Measurements from ENCODE around the gene RASA4B. TPM values are rescaled to one million over a fixed set of nuclear protein-coding genes. Genes with fewer than 3 reads are reported as not detected.
"Not testable (repeated sequence)": the region's sequence is repeated elsewhere in the genome, so short reads cannot be mapped to it uniquely, and the experiment has no call there.

RASA4B gene
- total RNA-seq, 2 experiments from 2014 or later, result 8.7 to 9.6 TPM

DNA sequence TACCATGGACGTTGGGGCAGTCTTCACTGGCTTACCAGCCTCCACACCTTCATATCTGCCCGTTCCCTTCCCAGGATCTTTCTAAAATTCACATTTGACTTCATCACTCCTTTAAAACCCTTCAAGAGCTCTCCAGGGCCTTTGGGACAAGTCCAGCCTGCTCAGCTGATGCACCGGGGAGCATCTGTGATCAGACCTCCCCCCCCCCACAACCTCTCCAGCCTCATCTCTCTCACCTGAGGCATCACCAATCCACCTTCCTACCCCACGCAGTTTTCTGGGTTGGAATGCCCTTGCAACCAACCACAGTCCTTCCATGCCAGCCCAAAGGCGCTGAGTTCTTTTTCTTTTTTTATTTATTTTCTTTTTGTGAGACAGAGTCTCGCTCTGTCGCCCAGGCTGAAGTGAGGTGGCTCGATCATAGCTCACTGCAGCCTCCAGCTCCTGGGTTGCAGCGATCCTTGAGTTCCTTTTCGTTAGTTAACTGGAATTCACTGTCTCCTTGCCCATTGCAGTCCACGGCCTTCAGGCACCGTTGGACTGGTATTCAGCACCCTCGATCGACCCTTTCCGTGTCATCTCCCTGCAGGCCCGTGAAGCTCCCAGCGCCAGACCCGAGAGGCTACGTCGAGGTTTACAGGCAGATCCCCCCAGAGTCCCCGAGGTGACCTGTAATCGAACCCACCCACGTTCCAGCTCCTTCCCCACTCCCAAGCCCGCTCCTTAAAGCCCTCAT is 53.6 kb downstream of the RASA4B start:
- ChIA-PET CTCF (interaction anchor here (0.7 to 3.9 kb wide), 7 partner anchors 14 to 59 kb away, joined by 3 to 22 read pairs (median 3); no protein-coding TSS in a partner anchor), POLR2A (interaction anchor here (1.0 to 3.0 kb wide), 6 partner anchors 10 to 49 kb away, joined by 4 to 18 read pairs (median 6); no protein-coding TSS in a partner anchor)
- Mint-ChIP-seq H3K4me1 (peaks cover 29% of the 10 kb centered on the region), H3K27ac (peak overlapping the region; percentile 80), H3K9me3 (no peaks in the 10 kb centered on the region), H3K36me3 (ENCODE audit: low read depth) (peaks cover 9% of the 10 kb centered on the region), H3K27me3 (no peaks in the 10 kb centered on the region), H3K4me3 (peak overlapping the region; percentile 96)
- DNase-seq, result no peak

GRCh38 chr7:102460467-102460866 is 57.1 kb downstream of the RASA4B start:
- Mint-ChIP-seq H3K9me3 (no peaks in the 10 kb centered on the region), H3K4me1 (peaks cover 16% of the 10 kb centered on the region), H3K27ac (no peak overlapping the region), H3K27me3 (no peaks in the 10 kb centered on the region), H3K4me3 (no peak overlapping the region), H3K36me3 (ENCODE audit: low read depth) (peaks cover 11% of the 10 kb centered on the region)
- DNase-seq, result no peak
- POLR2A ChIA-PET, result no interaction called here
- CTCF ChIA-PET, result interaction anchor here (0.6 kb wide), 1 partner anchor 133 kb away, joined by 3 read pairs; no protein-coding TSS in a partner anchor

GRCh38 chr7:102459221-102459844 is 58.2 kb downstream of the RASA4B start:
- ChIA-PET CTCF (interaction anchor here (1.7 kb wide), 1 partner anchor 55 kb away, joined by 6 read pairs; no protein-coding TSS in a partner anchor), POLR2A (no interaction called here)
- no peaks in the 10 kb centered on the region for H3K9me3 Mint-ChIP-seq
- no peaks in the 10 kb centered on the region for H3K27me3 Mint-ChIP-seq
- no peak overlapping the region for H3K27ac Mint-ChIP-seq
- H3K36me3 Mint-ChIP-seq (ENCODE audit: low read depth), result peaks cover 11% of the 10 kb centered on the region
- peaks cover 15% of the 10 kb centered on the region for H3K4me1 Mint-ChIP-seq
- no peak overlapping the region for H3K4me3 Mint-ChIP-seq
- no peak for DNase-seq

DNA sequence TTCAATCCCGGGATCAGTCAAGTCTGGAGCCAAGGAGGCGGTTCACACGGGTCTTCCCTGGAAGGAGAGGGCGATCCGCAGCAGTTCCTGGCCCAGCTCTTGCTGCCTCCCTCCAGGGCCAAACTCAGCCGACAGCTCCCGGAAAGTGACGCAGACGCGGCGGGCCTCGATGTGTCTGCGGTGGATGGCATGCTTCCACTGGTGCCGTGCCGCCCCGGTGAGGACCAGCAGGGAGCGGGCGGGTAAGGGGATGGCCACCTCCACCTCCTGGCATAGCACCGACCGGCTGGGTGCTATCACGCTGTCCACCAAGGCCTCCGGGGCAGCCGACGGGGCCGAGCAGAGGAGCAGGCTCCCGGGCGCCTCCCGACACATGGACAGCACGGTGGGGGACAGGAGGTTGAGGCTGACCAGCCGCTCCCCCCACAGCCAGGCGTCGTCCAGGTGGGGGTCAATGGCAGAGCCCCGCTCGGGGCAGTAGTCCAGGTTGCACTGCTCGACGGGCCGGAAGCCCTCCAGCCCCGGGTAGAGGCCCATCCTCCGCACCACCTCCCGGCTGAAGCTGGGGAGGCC is 60.1 kb downstream of the RASA4B start:
- DNase-seq, result no peak
- H3K4me1 Mint-ChIP-seq, result peaks cover 3% of the 10 kb centered on the region
- CTCF ChIA-PET, result interaction anchor here (1.1 kb wide), 1 partner anchor 53 kb away, joined by 3 read pairs; no protein-coding TSS in a partner anchor
- no peaks in the 10 kb centered on the region for H3K9me3 Mint-ChIP-seq
- H3K27ac Mint-ChIP-seq, result no peak overlapping the region
- POLR2A ChIA-PET, result interaction anchor here (1.3 to 1.9 kb wide), 2 partner anchors 31 to 46 kb away, joined by 3 to 5 read pairs; no protein-coding TSS in a partner anchor
- H3K4me3 Mint-ChIP-seq, result no peak overlapping the region
- H3K27me3 Mint-ChIP-seq, result no peaks in the 10 kb centered on the region
- peaks cover 11% of the 10 kb centered on the region for H3K36me3 Mint-ChIP-seq (ENCODE audit: low read depth)

GRCh38 chr7:102456327-102456726 is 61.2 kb downstream of the RASA4B start:
- Mint-ChIP-seq H3K36me3 (ENCODE audit: low read depth) (peaks cover 11% of the 10 kb centered on the region), H3K27ac (no peak overlapping the region), H3K27me3 (no peaks in the 10 kb centered on the region), H3K4me1 (peaks cover 3% of the 10 kb centered on the region), H3K9me3 (no peaks in the 10 kb centered on the region), H3K4me3 (no peak overlapping the region)
- ChIA-PET CTCF (interaction anchor here (0.8 to 0.9 kb wide), 2 partner anchors 22 to 44 kb away, joined by 3 to 4 read pairs; no protein-coding TSS in a partner anchor), POLR2A (interaction anchor here (1.0 to 1.9 kb wide), 4 partner anchors 29 to 59 kb away, joined by 3 to 5 read pairs (median 4); no protein-coding TSS in a partner anchor)
- DNase-seq, result no peak

- H3K36me3 Mint-ChIP-seq (ENCODE audit: low read depth), result peaks cover 8% of the 10 kb centered on the region
- no peak overlapping the region for H3K27ac Mint-ChIP-seq
- no peaks in the 10 kb centered on the region for H3K9me3 Mint-ChIP-seq
- DNase-seq, result no peak
- no peaks in the 10 kb centered on the region for H3K27me3 Mint-ChIP-seq
- H3K4me1 Mint-ChIP-seq, result peaks cover under 1% of the 10 kb centered on the region
- POLR2A ChIA-PET, result interaction anchor here (1.0 to 1.4 kb wide), 2 partner anchors 51 to 59 kb away, joined by 3 to 5 read pairs; no protein-coding TSS in a partner anchor
- no peak overlapping the region for H3K4me3 Mint-ChIP-seq
- CTCF ChIA-PET, result no interaction called here
These were observed 62.0 kb downstream of the RASA4B start for GRCh38 chr7:102455596-102455995.

GRCh38 chr7:102454932-102455331 is 62.6 kb downstream of the RASA4B start:
- POLR2A ChIA-PET, result interaction anchor here (1.2 kb wide), 1 partner anchor 9 kb away, joined by 4 read pairs; no protein-coding TSS in a partner anchor
- H3K27ac Mint-ChIP-seq, H3K4me1 Mint-ChIP-seq, H3K27me3 Mint-ChIP-seq, DNase-seq, H3K4me3 Mint-ChIP-seq, H3K9me3 Mint-ChIP-seq, CTCF ChIA-PET: not testable (repeated sequence)
- H3K36me3 Mint-ChIP-seq (ENCODE audit: low read depth), result peaks cover 11% of the 10 kb centered on the region

DNA sequence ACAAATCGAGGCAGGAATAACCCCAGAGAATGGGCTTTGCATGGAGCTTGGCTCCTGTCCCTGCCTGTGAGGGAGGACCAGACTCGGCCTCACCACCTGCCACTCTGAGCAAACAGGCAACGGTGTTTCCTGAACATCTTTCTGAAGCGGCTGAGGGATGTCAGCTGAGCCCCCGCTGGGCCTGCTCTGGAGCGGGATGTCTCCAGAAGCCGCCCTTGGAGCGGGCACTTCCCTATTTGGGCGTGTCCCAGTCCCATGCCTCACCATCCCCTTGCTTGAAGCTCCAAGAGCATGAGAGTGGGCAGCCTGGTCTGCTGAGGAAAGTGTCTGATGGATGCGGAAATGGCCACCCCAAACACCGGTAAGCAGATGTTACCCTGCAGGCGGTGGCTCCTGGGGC is 63.1 kb downstream of the RASA4B start:
- CTCF ChIA-PET, result no interaction called here
- no peak overlapping the region for H3K27ac Mint-ChIP-seq
- no peaks in the 10 kb centered on the region for H3K9me3 Mint-ChIP-seq
- no peak for DNase-seq
- H3K4me3 Mint-ChIP-seq, result no peak overlapping the region
- peaks cover 11% of the 10 kb centered on the region for H3K36me3 Mint-ChIP-seq (ENCODE audit: low read depth)
- no peaks in the 10 kb centered on the region for H3K4me1 Mint-ChIP-seq
- H3K27me3 Mint-ChIP-seq, result no peaks in the 10 kb centered on the region
- POLR2A ChIA-PET, result interaction anchor here (1.2 kb wide), 2 partner anchors 9 to 15 kb away, joined by 3 to 4 read pairs; no protein-coding TSS in a partner anchor

DNA sequence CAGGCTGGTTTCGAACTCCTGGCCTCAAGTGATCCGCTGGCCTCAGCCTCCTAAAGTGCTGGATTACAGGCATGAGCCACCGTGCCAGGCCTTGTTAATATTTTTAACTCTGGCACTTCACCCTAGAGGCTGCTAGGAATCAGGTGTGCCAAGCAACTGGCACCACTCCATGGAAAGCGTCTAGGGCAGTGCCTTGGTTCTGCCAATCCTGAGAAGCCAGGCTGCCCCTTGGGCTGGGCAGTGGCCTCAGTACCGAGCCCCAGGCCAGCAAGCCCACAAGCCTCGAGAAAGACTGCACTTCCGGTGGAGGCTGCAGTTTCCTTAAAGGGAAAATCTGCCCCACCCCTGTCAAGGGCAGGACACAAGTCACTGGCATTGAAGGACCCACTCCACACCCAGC is 64.3 kb downstream of the RASA4B start:
- Mint-ChIP-seq H3K9me3 (no peaks in the 10 kb centered on the region), H3K27me3 (no peaks in the 10 kb centered on the region), H3K36me3 (ENCODE audit: low read depth) (peaks cover 16% of the 10 kb centered on the region), H3K4me1 (no peaks in the 10 kb centered on the region), H3K27ac (no peak overlapping the region), H3K4me3 (no peak overlapping the region)
- ChIA-PET POLR2A (interaction anchor here (1.2 to 1.5 kb wide), 2 partner anchors 14 to 26 kb away, joined by 3 to 4 read pairs; no protein-coding TSS in a partner anchor), CTCF (no interaction called here)
- DNase-seq, result no peak

- Mint-ChIP-seq H3K27ac (no peak overlapping the region), H3K9me3 (no peaks in the 10 kb centered on the region), H3K4me1 (no peaks in the 10 kb centered on the region), H3K4me3 (no peak overlapping the region), H3K27me3 (no peaks in the 10 kb centered on the region), H3K36me3 (ENCODE audit: low read depth) (peaks cover 14% of the 10 kb centered on the region)
- CTCF ChIA-PET, result interaction anchor here (0.9 to 3.5 kb wide), 2 partner anchors 40 to 47 kb away, joined by 3 to 33 read pairs; no protein-coding TSS in a partner anchor
- POLR2A ChIA-PET, result interaction anchor here (1.5 kb wide), 1 partner anchor 25 kb away, joined by 4 read pairs; no protein-coding TSS in a partner anchor
- no peak for DNase-seq
These were observed 65.1 kb downstream of the RASA4B start for GRCh38 chr7:102452451-102452850.

DNA sequence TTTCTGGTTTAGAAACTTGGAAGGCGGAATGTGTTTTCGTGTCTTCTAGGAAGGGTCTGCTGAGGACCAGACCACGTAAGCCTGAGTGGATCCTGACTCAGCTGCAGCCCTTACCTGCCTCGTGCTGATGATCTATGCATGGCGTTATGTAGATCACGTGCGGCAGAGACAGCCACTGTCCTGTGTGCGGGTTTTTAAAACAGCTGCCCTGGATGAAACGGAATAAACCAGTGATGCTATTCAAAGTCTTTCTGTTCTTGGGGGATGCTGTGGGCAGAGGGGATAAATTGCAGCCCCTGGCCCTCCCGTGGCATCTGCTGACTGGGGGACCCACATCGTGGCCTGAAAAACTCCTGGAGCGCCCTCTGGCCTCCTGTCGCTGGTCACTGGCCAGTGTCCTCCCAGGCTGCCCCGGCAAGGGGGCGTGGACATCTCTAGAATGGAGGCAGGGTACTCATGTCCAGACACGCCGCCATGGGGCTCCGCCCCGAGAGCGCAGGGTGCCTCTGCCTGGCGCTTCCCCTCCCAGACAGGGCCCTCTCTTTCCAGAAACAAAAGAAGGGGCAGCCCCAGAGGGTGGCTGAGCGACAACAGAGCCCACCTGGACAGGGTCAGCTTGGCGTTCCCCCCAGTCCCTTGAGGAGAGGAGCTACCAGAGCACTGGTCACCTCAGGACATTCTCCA is 66.1 kb downstream of the RASA4B start:
- no peaks in the 10 kb centered on the region for H3K4me1 Mint-ChIP-seq
- H3K36me3 Mint-ChIP-seq (ENCODE audit: low read depth), result peaks cover 16% of the 10 kb centered on the region
- no peaks in the 10 kb centered on the region for H3K27me3 Mint-ChIP-seq
- H3K9me3 Mint-ChIP-seq, result no peaks in the 10 kb centered on the region
- ChIA-PET CTCF (interaction anchor here (1.9 to 3.5 kb wide), 2 partner anchors 36 to 46 kb away, joined by 8 to 33 read pairs; no protein-coding TSS in a partner anchor), POLR2A (no interaction called here)
- H3K27ac Mint-ChIP-seq, result no peak overlapping the region
- no peak overlapping the region for H3K4me3 Mint-ChIP-seq
- no peak for DNase-seq

GRCh38 chr7:102450242-102450641 is 67.3 kb downstream of the RASA4B start:
- H3K4me3 Mint-ChIP-seq, result no peak overlapping the region
- H3K9me3 Mint-ChIP-seq, result no peaks in the 10 kb centered on the region
- peak; percentile 48 for DNase-seq
- ChIA-PET POLR2A (interaction anchor here (0.6 to 1.1 kb wide), 2 partner anchors 24 to 34 kb away, joined by 3 to 7 read pairs; no protein-coding TSS in a partner anchor), CTCF (interaction anchor here (0.7 to 3.5 kb wide), 7 partner anchors 11 to 45 kb away, joined by 3 to 33 read pairs (median 8); partner anchors contain the start of gene ORAI2)
- H3K27ac Mint-ChIP-seq, result no peak overlapping the region
- H3K4me1 Mint-ChIP-seq, result no peaks in the 10 kb centered on the region
- no peaks in the 10 kb centered on the region for H3K27me3 Mint-ChIP-seq
- H3K36me3 Mint-ChIP-seq (ENCODE audit: low read depth), result peaks cover 23% of the 10 kb centered on the region
